ENCODE data around the gene ALDH16A1. TPM values are rescaled to one million over a fixed set of nuclear protein-coding genes. Genes with fewer than 3 reads are reported as not detected.

Gene ALDH16A1
- total and polyA plus RNA-seq, 2 of the 8 experiments (the other 6 are each of a cell fraction or from before 2014, with no cell fraction given) = 30.5 to 34.3 TPM

- TF ChIP-seq CBX5 (IDR thresholded peaks at IDR 0.05; ENCODE audit: low read depth, low read length) (no peak), HDAC2 (IDR thresholded peaks at IDR 0.05; ENCODE audit: borderline replicate concordance in 1 of 2, low read depth in 2 of 2, low read length in 2 of 2) (no peak), CHD2 (IDR thresholded peaks at IDR 0.05; ENCODE audit: low read length) (no peak), MAFK (IDR thresholded peaks at IDR 0.05; ENCODE audit: low read depth, low read length) (no peak), TAF7 (optimal IDR thresholded peaks at IDR 0.05; ENCODE audit: borderline replicate concordance, low read depth, low read length) (no peak)
Measured at GRCh38 chr19:49415102-49415809, 37.8 kb upstream of the ALDH16A1 start (continued).

All from H1 (cell line).